Right atrium auricular region (tissue), 2 donors: ENCODE data around the gene KLF7. TPM values are rescaled to one million over a fixed set of nuclear protein-coding genes. Genes with fewer than 3 reads are reported as not detected.

Source experiments
- DNase-seq: peaks from one replicate; pipeline ENCODE4 v3.0.0-alpha.2; 2019; ENCODE audit warnings: low spot score
- H3K27ac ChIP-seq, 2 donors: fragments of 200-600 bp; sonication (generic); 1 replicate in 1 of 2; 2 replicates in 1 of 2; pipeline ENCODE4 v1.5.1; 2016 to 2019
- H3K27me3 ChIP-seq, 2 donors: fragments of 200-600 bp; sonication (generic); one replicate each; pipeline versions ENCODE4 v1.5.1 to v1.6.0; 2017 to 2019
- H3K36me3 ChIP-seq: fragments of 200-600 bp; sonication (generic); one replicate; pipeline ENCODE4 v1.5.1; 2016
- H3K4me1 ChIP-seq, 2 donors: fragments of 200-600 bp; sonication (generic); one replicate each; pipeline versions ENCODE4 v1.5.1 to v1.6.0; 2017 to 2019
- H3K4me3 ChIP-seq, 2 donors: fragments of 200-600 bp; sonication (generic); 1 replicate in 1 of 2; 2 replicates in 1 of 2; pipeline ENCODE4 v1.5.1; 2017 to 2019; ENCODE audit warnings: mild to moderate bottlenecking in 1 of 2, moderate library complexity in 1 of 2
- H3K9me3 ChIP-seq, 2 donors: fragments of 200-600 bp; sonication (generic); one replicate each; pipeline ENCODE4 v1.5.1; 2019
- CTCF ChIP-seq, 2 donors: fragments of 200-600 bp; sonication (generic); IDR thresholded peaks; one replicate each; pipeline ENCODE4 v1.5.1; 2019; ENCODE audit warnings: antibody characterized with exemption in 2 of 2
- total RNA-seq, 2 donors: library from RNA; depleted of rRNA; stranded (reverse); fragments of >200 nt; gene quantifications; one replicate each; pipeline ENCODE4 v1.1.0, GENCODE V29; 2016

Gene KLF7
- total RNA-seq, 2 donors from 2014 or later: 13.5 to 29.9 TPM

- H3K27me3 ChIP-seq: no peaks in the 10 kb centered on the region
- no peaks in the 10 kb centered on the region for H3K36me3 ChIP-seq
- H3K9me3 ChIP-seq: no peaks in the 10 kb centered on the region
- H3K4me3 ChIP-seq: no peak overlapping the region
- H3K4me1 ChIP-seq: peaks cover 0 to 96% of the 10 kb centered on the region in 2 donors
- H3K27ac ChIP-seq: peak overlapping the region; percentile 81 to 88
- no peak for TF ChIP-seq CTCF (IDR thresholded peaks at IDR 0.05)
- no peak for DNase-seq
Measured at GRCh38 chr2:207137596-207138337, 28.0 kb downstream of the KLF7 start.

GRCh38 chr2:207136874-207137273, 28.9 kb downstream of the KLF7 start:
- H3K27me3 ChIP-seq: no peaks in the 10 kb centered on the region
- peaks cover 0 to 96% of the 10 kb centered on the region in 2 donors for H3K4me1 ChIP-seq
- no peak for DNase-seq
- no peaks in the 10 kb centered on the region for H3K9me3 ChIP-seq
- TF ChIP-seq CTCF (IDR thresholded peaks at IDR 0.05): no peak
- H3K4me3 ChIP-seq: no peak overlapping the region
- H3K27ac ChIP-seq: peak overlapping the region; percentile 81 to 88
- H3K36me3 ChIP-seq: no peaks in the 10 kb centered on the region

GRCh38 chr2:207135801-207136457, 29.8 kb downstream of the KLF7 start:
- Histone ChIP-seq H3K4me3 (no peak overlapping the region), H3K4me1 (peaks cover 0 to 96% of the 10 kb centered on the region in 2 donors), H3K27ac (peak overlapping the region; percentile 81 to 88), H3K9me3 (no peaks in the 10 kb centered on the region), H3K36me3 (no peaks in the 10 kb centered on the region), H3K27me3 (no peaks in the 10 kb centered on the region)
- no peak for DNase-seq
- TF ChIP-seq CTCF (IDR thresholded peaks at IDR 0.05): no peak

GRCh38 chr2:207135340-207135739, 30.4 kb downstream of the KLF7 start:
- no peaks in the 10 kb centered on the region for H3K36me3 ChIP-seq
- no peaks in the 10 kb centered on the region for H3K27me3 ChIP-seq
- H3K27ac ChIP-seq: peak overlapping the region; percentile 81 to 88
- no peak for TF ChIP-seq CTCF (IDR thresholded peaks at IDR 0.05)
- H3K4me1 ChIP-seq: peaks cover 0 to 94% of the 10 kb centered on the region in 2 donors
- H3K9me3 ChIP-seq: no peaks in the 10 kb centered on the region
- no peak overlapping the region for H3K4me3 ChIP-seq
- DNase-seq: no peak

GRCh38 chr2:207133820-207134519, 31.8 kb downstream of the KLF7 start:
- H3K4me3 ChIP-seq: no peak overlapping the region
- no peaks in the 10 kb centered on the region for H3K27me3 ChIP-seq
- no peaks in the 10 kb centered on the region for H3K9me3 ChIP-seq
- peak overlapping the region; percentile 81 to 88 for H3K27ac ChIP-seq
- no peak for TF ChIP-seq CTCF (IDR thresholded peaks at IDR 0.05)
- DNase-seq: peak; percentile 92
- H3K36me3 ChIP-seq: no peaks in the 10 kb centered on the region
- H3K4me1 ChIP-seq: peaks cover 0 to 82% of the 10 kb centered on the region in 2 donors
